Upper lobe of left lung (tissue), 6 donors: Measurements from ENCODE around the gene HOATZ. TPM values are rescaled to one million over a fixed set of nuclear protein-coding genes. Genes with fewer than 3 reads are reported as not detected.

ENCODE experiments used
- ATAC-seq, 2 donors: fragments of 200-7000 bp; cut with Tn5 transposase; one replicate each; pipeline ENCODE4 v1.9.1; 2022; ENCODE audit warnings: mild to moderate bottlenecking in 2 of 2, moderate library complexity in 2 of 2; ENCODE audit not compliant: low FRiP score in 2 of 2
- DNase-seq, 2 donors: peaks; one replicate each; pipeline ENCODE4 v3.0.0-alpha.2; 2019 to 2020
- H3K27ac ChIP-seq, 4 donors: fragments of 200-600 bp; sonication (generic); one replicate each; pipeline ENCODE4 v1.5.1; 2016 to 2019
- H3K27me3 ChIP-seq, 4 donors: fragments of 200-600 bp; sonication (generic); one replicate each; pipeline ENCODE4 v1.5.1; 2017 to 2019
- H3K36me3 ChIP-seq, 4 donors: fragments of 200-600 bp; sonication (generic); one replicate each; pipeline ENCODE4 v1.5.1; 2016 to 2019
- H3K4me1 ChIP-seq, 4 donors: fragments of 200-600 bp; sonication (generic); one replicate each; pipeline ENCODE4 v1.5.1; 2018 to 2019
- H3K4me3 ChIP-seq, 4 donors: fragments of 200-600 bp; sonication (generic); one replicate each; pipeline ENCODE4 v1.5.1; 2017 to 2019; ENCODE audit warnings: mild to moderate bottlenecking in 2 of 4, moderate library complexity in 1 of 4
- H3K9me3 ChIP-seq, 4 donors: fragments of 200-600 bp; sonication (generic); one replicate each; pipeline ENCODE4 v1.5.1; 2018 to 2019
- CTCF ChIP-seq, 6 experiments: fragments of 450-650 bp in 4 of 6; fragments of 200-600 bp in 2 of 6; sonication (generic) in 2 of 6; IDR thresholded peaks; one replicate each; pipeline ENCODE4 v1.5.1; 2016 to 2019; ENCODE audit warnings: antibody characterized with exemption in 6 of 6
- EP300 ChIP-seq, 4 donors: sonication (generic); formaldehyde crosslinking; IDR thresholded peaks; one replicate each; pipeline ENCODE4 v1.5.1; 2017; ENCODE audit warnings: antibody characterized with exemption in 4 of 4, control low read depth in 2 of 4
- POLR2A ChIP-seq, 4 donors: fragments of 450-650 bp; IDR thresholded peaks; one replicate each; pipeline ENCODE4 v1.5.1; 2016 to 2017; ENCODE audit warnings: antibody characterized with exemption in 4 of 4, mild to moderate bottlenecking in 2 of 4
- POLR2AphosphoS5 ChIP-seq, 2 donors: sonication (generic); formaldehyde crosslinking; IDR thresholded peaks; one replicate each; pipeline ENCODE4 v1.5.1; 2017; ENCODE audit warnings: antibody characterized with exemption in 2 of 2
- WGBS, 2 donors: methylation state at CpG; one replicate each; pipeline ENCODE4 v1.1.5; 2017 to 2018; 5-methylcytosine and 5-hydroxymethylcytosine counted together
- total RNA-seq, 6 donors: library from RNA; depleted of rRNA in 4 of 6; stranded (reverse); fragments of >200 nt in 4 of 6; gene quantifications; one replicate each; pipeline versions ENCODE4 v1.1.0 to v1.2.1, GENCODE V29; 2016 to 2021
- donor health status: DM: no; HTN: no; CAD: no; lungs with moderate emphysema.
- donor health status: DM: no; HTN: yes; CAD: no; lungs with severe emphysema.

Gene HOATZ
- total RNA-seq, 6 donors from 2014 or later: 0.37 to 59.0 (median 8.1) TPM

DNA sequence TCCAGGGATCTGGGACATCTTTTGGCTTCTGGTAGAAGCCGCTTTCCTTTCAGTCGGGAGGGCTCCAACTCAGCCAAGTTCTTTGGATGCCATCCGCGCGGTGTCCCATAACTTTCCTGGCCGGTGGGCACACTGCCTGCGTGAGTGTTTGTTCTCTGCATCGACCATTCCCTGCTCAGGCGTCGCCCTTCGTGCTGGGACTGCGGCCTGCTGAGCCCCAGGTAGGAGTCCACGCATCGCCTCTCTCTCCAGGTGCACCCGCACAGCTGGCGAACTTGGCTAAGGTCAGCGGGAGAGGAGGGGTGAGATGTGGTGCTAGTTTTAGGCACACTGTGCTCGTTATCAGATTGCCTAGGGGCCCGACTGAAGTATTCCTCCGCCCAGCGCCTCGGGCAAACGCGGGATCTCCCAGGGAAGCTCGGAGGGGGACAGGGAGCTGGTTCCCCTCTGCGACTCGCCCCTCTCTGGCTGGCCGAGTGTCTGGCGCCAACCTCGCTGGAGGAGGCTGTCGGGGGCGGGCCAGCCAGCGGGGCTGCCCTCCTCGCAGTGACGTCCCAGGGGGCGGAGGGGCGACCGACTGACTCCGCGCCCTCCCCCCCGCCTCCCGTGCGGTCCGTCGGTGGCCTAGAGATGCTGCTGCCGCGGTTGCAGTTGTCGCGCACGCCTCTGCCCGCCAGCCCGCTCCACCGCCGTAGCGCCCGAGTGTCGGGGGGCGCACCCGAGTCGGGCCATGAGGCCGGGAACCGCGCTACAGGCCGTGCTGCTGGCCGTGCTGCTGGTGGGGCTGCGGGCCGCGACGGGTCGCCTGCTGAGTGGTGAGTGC lies 25.7 kb downstream of the HOATZ start, which contains the start of gene LAYN:
Gene LAYN (plus strand): TSS at position 607 of the 823 bp plus-strand sequence. CDS start 124 bp downstream, at position 731.
- Histone ChIP-seq H3K4me3 (peak within 1 kb of the TSS; percentile 45 to 60 (median 50)), H3K27me3 (peaks cover 0 to 12% (median 5%) of the 10 kb centered on the region in 4 donors), H3K27ac (peak within 1 kb of the TSS; percentile 70 to 90 (median 77)), H3K36me3 (peaks cover 0 to 11% (median 0%) of the 10 kb centered on the region in 4 donors), H3K9me3 (no peaks in the 10 kb centered on the region), H3K4me1 (peaks cover 15 to 29% (median 20%) of the 10 kb centered on the region in 4 donors)
- TF ChIP-seq POLR2A (IDR thresholded peaks at IDR 0.05) (peak in 3 of 4 donors; percentile 27 to 50 (median 35)), EP300 (IDR thresholded peaks at IDR 0.05) (no peak), CTCF (IDR thresholded peaks at IDR 0.05) (peak in 1 of 6 experiments; percentile 5), POLR2AphosphoS5 (IDR thresholded peaks at IDR 0.05) (peak; percentile 61 to 70)
- 21 to 32% methylated on average over 5 to 29 of the region's 70 CpGs for WGBS, 2 donors
- DNase-seq: peak; percentile 43 to 89
- peak; percentile 41 to 65 for ATAC-seq

- Histone ChIP-seq H3K9me3 (no peaks in the 10 kb centered on the region), H3K27ac (peak overlapping the region; percentile 70 to 90 (median 77)), H3K4me1 (peaks cover 15 to 29% (median 20%) of the 10 kb centered on the region in 4 donors), H3K36me3 (peaks cover 0 to 15% (median 0%) of the 10 kb centered on the region in 4 donors), H3K4me3 (peak overlapping the region; percentile 45 to 60 (median 50)), H3K27me3 (peaks cover 0 to 12% (median 5%) of the 10 kb centered on the region in 4 donors)
- TF ChIP-seq EP300 (IDR thresholded peaks at IDR 0.05): no peak
- TF ChIP-seq POLR2AphosphoS5 (IDR thresholded peaks at IDR 0.05): no peak
- no peak for TF ChIP-seq CTCF (IDR thresholded peaks at IDR 0.05)
- no peak for TF ChIP-seq POLR2A (IDR thresholded peaks at IDR 0.05)
- WGBS, 2 donors: 17% methylated on average over 1 of the region's 22 CpGs; no CpG with 5 or more reads in 1 of the 2 donors
- ATAC-seq (peak in 1 of 2 donors; percentile 51), DNase-seq (no peak)
Measured at GRCh38 chr11:111540937-111541253, 26.3 kb downstream of the HOATZ start.

DNA sequence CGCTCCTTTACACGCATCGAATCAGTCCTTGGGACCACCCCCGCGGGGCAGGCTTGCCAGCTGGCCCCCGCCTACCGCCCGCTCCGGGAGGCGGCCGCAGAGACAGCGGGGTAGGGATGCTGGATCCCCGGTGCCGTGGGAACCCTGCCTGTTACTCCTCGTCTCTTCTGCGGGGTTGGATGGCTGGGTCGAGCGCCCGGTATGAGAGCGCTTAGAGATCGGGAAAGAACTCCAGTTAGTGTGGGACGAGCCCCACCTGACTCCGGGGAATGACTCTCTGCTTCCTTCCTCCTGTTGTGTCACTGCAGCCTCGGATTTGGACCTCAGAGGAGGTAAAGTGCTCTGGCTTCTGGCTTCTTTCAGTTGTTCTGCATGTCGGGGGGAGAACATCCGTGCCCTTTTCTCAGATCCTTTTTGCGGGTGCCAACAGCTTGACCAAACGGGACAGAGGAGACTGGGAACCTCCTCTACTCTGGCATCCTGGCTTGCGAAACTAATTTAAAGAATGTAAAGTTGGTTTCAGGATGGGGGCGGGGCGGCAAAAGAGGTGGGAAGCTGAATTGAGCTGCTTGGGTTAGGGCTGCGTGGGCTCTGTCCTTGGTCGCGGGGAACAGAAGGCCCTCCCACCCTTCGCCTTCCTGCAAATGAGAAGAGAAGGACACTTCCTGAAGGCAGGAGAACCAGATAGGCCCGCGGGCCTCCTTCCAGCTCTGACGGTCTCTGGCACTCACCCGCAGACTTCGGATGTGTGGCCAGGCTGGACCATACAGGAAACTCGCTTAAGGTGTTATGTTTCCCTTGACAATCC lies 26.9 kb downstream of the HOATZ start:
- Histone ChIP-seq H3K9me3 (no peaks in the 10 kb centered on the region), H3K36me3 (peaks cover 0 to 18% (median 0%) of the 10 kb centered on the region in 4 donors), H3K4me1 (peaks cover 15 to 29% (median 20%) of the 10 kb centered on the region in 4 donors), H3K27me3 (peaks cover 0 to 12% (median 5%) of the 10 kb centered on the region in 4 donors), H3K4me3 (peak overlapping the region; percentile 45 to 60 (median 50)), H3K27ac (peak overlapping the region; percentile 70 to 90 (median 77))
- WGBS, 2 donors: 2 to 4% methylated on average over 19 to 41 of the region's 41 CpGs
- DNase-seq (peak; percentile 38 to 85), ATAC-seq (peak; percentile 21 to 70)
- TF ChIP-seq POLR2AphosphoS5 (IDR thresholded peaks at IDR 0.05): no peak
- TF ChIP-seq CTCF (IDR thresholded peaks at IDR 0.05): no peak
- no peak for TF ChIP-seq EP300 (IDR thresholded peaks at IDR 0.05)
- peak in 1 of 4 donors; percentile 26 for TF ChIP-seq POLR2A (IDR thresholded peaks at IDR 0.05)

DNA sequence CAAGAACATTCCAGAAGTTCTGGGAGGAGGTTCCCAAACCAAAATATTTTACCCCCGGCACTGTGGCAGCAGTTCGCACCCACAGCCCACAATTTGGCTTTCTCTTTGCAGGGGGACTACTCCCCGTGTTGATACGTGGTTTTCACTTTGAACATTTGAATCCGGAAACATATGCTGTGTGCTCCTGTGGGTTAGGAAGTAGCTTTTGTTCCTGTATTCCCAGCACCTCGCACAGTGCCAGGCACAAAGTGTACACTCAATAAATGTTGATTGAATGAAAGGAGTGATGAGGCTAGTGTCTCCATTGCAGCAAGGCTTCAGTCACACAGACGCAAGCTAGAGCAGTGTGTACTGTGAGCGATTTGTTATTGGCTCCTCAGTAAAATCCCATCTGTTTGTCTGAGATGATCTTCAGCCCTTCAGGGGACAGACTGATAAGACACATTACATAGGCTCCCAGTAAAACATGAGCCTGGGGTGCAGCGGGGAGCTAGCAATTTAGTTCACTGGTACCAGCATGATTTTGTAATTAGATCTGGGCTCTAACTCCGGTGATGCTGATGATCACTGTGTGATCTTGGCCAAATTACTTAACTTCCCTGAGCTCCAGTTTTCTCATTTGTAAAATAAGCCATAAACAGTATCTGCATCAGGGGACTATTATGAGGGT lies 28.2 kb downstream of the HOATZ start:
- ATAC-seq (no peak), DNase-seq (no peak)
- H3K4me1 ChIP-seq: peaks cover 15 to 29% (median 20%) of the 10 kb centered on the region in 4 donors
- no peak overlapping the region for H3K4me3 ChIP-seq
- TF ChIP-seq EP300 (IDR thresholded peaks at IDR 0.05): no peak
- TF ChIP-seq CTCF (IDR thresholded peaks at IDR 0.05): no peak
- no peak for TF ChIP-seq POLR2AphosphoS5 (IDR thresholded peaks at IDR 0.05)
- no peak for TF ChIP-seq POLR2A (IDR thresholded peaks at IDR 0.05)
- H3K36me3 ChIP-seq: peaks cover 0 to 30% (median 0%) of the 10 kb centered on the region in 4 donors
- H3K27me3 ChIP-seq: peaks cover 0 to 12% (median 5%) of the 10 kb centered on the region in 4 donors
- peak overlapping the region in 1 of 4 donors; percentile 90 for H3K27ac ChIP-seq
- H3K9me3 ChIP-seq: no peaks in the 10 kb centered on the region
- 80 to 82% methylated on average over 10 of the region's 10 CpGs for WGBS, 2 donors
